LNCAP (cell line): ENCODE data around the gene MAT2B.

ENCODE experiments used
- TF ChIP-seq, protein P1 (sequence below): fragments of 450-650 bp; IDR thresholded peaks from 2 replicates; pipeline ENCODE4 v1.5.1; 2017; ENCODE audit warnings: mild to moderate bottlenecking

MAT2B gene

GRCh38 chr5:163505049-163505367 is 411 bp upstream of the MAT2B start:
- TF ChIP-seq, protein P1, sequence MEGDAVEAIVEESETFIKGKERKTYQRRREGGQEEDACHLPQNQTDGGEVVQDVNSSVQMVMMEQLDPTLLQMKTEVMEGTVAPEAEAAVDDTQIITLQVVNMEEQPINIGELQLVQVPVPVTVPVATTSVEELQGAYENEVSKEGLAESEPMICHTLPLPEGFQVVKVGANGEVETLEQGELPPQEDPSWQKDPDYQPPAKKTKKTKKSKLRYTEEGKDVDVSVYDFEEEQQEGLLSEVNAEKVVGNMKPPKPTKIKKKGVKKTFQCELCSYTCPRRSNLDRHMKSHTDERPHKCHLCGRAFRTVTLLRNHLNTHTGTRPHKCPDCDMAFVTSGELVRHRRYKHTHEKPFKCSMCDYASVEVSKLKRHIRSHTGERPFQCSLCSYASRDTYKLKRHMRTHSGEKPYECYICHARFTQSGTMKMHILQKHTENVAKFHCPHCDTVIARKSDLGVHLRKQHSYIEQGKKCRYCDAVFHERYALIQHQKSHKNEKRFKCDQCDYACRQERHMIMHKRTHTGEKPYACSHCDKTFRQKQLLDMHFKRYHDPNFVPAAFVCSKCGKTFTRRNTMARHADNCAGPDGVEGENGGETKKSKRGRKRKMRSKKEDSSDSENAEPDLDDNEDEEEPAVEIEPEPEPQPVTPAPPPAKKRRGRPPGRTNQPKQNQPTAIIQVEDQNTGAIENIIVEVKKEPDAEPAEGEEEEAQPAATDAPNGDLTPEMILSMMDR, result no peak

DNA sequence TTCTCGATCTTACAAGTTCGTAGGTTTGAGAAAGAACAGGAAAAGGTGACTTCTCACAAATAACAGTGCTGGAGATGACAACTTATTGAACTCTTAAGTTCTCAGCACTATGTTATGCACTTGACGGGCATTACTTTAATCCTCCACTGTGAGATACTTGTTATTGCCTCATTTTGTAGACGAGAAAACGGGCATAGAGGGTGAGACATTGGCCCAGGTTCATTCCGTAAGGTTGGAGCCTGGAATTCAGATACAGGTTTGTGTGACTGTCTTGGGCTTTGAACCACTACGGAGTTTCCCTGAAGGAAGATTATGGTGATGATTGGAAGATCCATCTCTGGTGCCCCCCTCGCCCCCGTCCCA is 657 bp downstream of the MAT2B start:
- TF ChIP-seq, protein P1, result no peak

DNA sequence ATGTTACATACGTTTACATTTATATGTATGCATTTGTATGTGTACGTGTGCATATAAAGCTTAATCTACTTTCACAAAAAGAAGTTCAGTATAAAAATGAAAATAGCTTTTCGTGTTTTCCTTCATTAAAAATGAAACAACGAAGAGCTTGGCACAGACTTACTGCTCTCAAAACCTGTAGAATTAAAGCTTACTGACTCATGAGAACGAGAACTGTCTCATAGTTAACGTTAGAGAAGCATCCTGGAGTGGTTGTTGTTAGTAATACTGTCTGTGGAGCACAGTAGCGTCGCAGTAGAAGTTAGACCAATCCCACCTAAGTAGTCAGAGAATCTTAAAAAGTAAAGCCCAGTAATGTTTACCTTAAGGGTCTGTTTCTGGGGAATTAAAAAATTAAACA is 1.3 kb downstream of the MAT2B start:
- TF ChIP-seq, protein P1, result no peak

DNA sequence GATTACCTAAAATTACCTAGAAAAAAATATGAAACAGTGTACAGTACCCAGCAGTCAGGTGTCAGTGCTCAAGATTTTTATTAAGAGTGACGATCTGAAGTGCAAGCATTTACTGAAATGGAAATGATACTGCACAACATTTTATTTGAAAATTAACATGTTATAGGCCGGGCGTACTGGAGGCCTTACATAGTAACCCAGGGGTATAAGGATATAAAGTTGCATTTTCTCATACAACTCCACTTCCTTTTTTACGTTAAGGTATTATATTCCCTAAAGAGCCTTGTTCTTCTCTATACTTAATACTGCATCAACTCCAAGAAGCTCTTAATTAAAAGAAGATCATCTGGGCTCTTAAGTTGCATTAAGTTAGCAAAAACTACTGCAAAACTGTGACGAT is 3.3 kb downstream of the MAT2B start:
- TF ChIP-seq, protein P1, result no peak

DNA sequence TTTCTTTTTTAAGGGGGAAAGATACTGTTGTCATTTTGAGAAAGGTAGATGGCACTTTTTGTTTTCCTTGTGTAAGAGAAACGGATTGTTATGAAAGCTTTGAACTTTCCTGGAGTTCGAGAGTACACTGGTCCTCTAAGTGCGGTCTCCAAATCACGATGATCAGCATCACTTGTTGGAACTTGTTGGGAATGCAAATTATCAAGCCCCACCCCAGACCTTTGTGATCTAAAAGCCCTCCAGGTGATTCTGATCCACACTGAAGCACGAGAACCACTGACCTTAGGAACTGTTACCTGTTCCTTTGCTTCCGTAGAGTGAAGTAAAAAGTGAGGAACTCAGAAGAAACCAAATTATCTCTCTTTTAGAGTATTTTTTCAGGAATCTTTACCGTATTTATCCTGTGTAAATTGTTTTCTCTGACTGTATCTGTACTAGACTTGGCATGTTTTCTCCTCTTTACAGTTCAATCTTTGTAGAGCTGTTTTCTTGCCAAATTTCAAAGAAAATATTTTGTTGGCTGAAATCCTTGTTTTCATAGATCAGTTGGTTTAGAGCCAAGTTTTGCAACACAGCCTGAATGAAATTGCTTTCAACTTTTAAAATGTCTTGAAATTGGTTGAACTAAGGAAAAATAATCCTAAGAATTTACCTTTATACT is 4.0 kb downstream of the MAT2B start:
- TF ChIP-seq, protein P1, result no peak

GRCh38 chr5:163512526-163512925 is 7.1 kb downstream of the MAT2B start:
- TF ChIP-seq, protein P1, result no peak

DNA sequence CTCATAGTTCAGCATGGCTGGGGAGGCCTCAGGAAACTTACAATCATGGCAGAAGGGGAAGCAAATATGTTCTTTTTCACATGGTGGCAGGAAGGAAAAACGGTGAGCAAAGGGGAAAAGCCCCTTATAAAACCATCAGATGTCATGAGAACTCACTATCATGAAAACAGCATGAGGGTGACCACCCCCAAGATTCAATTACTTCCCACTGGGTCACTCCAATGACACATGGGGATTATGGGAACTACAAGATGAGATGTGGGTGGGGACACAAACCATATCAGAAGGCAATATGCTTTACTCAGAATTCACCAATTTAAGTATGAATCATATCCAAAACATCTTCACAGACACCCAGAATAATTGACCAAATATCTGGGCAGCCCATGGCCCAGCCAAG is 19.7 kb downstream of the MAT2B start:
- TF ChIP-seq, protein P1, result no peak

DNA sequence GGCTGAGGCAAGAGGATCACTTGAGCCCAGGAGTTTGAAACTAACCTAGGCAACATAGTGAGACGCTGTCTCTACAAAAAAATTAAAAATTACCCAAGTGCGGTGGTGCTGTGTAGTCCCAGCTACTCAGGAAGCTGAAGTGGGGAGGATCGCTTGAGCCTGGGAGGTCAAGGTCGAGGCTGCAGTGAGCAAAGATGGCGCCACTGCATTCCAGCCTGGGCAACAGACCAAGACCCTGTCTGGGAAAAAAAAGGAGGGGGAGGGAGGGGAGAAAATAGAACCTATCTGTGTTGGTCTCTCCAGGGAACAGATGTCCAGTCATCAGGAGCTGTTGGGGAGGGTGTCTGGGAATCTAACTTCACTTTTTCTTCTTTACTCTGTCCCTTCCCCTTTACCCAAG is 24.3 kb downstream of the MAT2B start:
- TF ChIP-seq, protein P1, result no peak
